Stimulated activated CD8-positive, alpha-beta memory T cell treated with anti-CD3 and anti-CD28 coated beads, Interleukin-4, amount 100 ng/mL, for 4 hours (primary cell): Measurements from ENCODE around the gene SETD6.
"Not testable (repeated sequence)": the region's sequence is repeated elsewhere in the genome, so short reads cannot be mapped to it uniquely, and the experiment has no call there.

Experiments
- DNase-seq, 2 donors: peaks; one replicate each; pipeline ENCODE4 v3.0.0-alpha.2; 2020; ENCODE audit warnings: low read depth in 2 of 2, low spot score in 1 of 2

The SETD6 gene

GRCh38 chr16:58537124-58537906 lies 22.0 kb downstream of the SETD6 start:
- DNase-seq: no peak

GRCh38 chr16:58541711-58542110 lies 26.4 kb downstream of the SETD6 start:
- DNase-seq: no peak

GRCh38 chr16:58542291-58542690 lies 27.0 kb downstream of the SETD6 start:
- no peak for DNase-seq

GRCh38 chr16:58543685-58544084 lies 28.4 kb downstream of the SETD6 start:
- DNase-seq: no peak

GRCh38 chr16:58548378-58548777 lies 33.1 kb downstream of the SETD6 start:
- DNase-seq: no peak

GRCh38 chr16:58551496-58551895 lies 36.2 kb downstream of the SETD6 start:
- DNase-seq: no peak

- no peak for DNase-seq
These were observed 41.4 kb downstream of the SETD6 start for GRCh38 chr16:58556678-58557077.

GRCh38 chr16:58563235-58563634 lies 47.9 kb downstream of the SETD6 start:
- no peak for DNase-seq

GRCh38 chr16:58563775-58564174 lies 48.5 kb downstream of the SETD6 start:
- no peak for DNase-seq

- not testable (repeated sequence) for DNase-seq
These were observed 50.4 kb downstream of the SETD6 start for GRCh38 chr16:58565697-58566096.
